Glomerular endothelial cell (primary cell): ENCODE measurements around the gene TNNC1. TPM values are rescaled to one million over a fixed set of nuclear protein-coding genes. Genes with fewer than 3 reads are reported as not detected.

ENCODE experiments used
- DNase-seq: peaks from one replicate; pipeline ENCODE4 v3.0.0-alpha.2; 2011; ENCODE audit warnings: low read depth, low spot score; ENCODE audit errors: extremely low read depth
- total RNA-seq: library from RNA; depleted of rRNA; stranded (reverse); fragments of >200 nt; gene quantifications from 2 replicates; pipeline ENCODE4 v1.2.3, GENCODE V29; 2015

TNNC1 gene
- not detected in 2 replicates for total RNA-seq

- DNase-seq = no peak
Measured at GRCh38 chr3:52453496-52454249, at the start of gene TNNC1. TSS of gene TNNC1 (minus strand) at chr3:52454041. CDS start at chr3:52454015, 26 bp downstream.

GRCh38 chr3:52502808-52503350, 49.0 kb upstream of the TNNC1 start:
- DNase-seq = no peak

- no peak for DNase-seq
Measured at GRCh38 chr3:52502001-52502400, 48.2 kb upstream of the TNNC1 start.

- no peak for DNase-seq
Measured at GRCh38 chr3:52501046-52501445, 47.2 kb upstream of the TNNC1 start.

- DNase-seq = no peak
Measured at GRCh38 chr3:52498137-52499054, 44.6 kb upstream of the TNNC1 start.

- DNase-seq = no peak
Measured at GRCh38 chr3:52495777-52496602, 42.1 kb upstream of the TNNC1 start.

- DNase-seq = no peak
Measured at GRCh38 chr3:52494886-52495495, 41.1 kb upstream of the TNNC1 start, which contains the start of gene STAB1. TSS of gene STAB1 (plus strand) at chr3:52495338. CDS start at chr3:52495414, 76 bp downstream.

- DNase-seq = no peak
Measured at GRCh38 chr3:52494445-52494844, 40.6 kb upstream of the TNNC1 start.

- DNase-seq = no peak
Measured at GRCh38 chr3:52493232-52494017, 39.6 kb upstream of the TNNC1 start.

- no peak for DNase-seq
Measured at GRCh38 chr3:52492059-52492458, 38.2 kb upstream of the TNNC1 start.

GRCh38 chr3:52490939-52491526, 37.2 kb upstream of the TNNC1 start:
- DNase-seq = no peak

GRCh38 chr3:52490035-52490938, 36.4 kb upstream of the TNNC1 start:
- DNase-seq = no peak

GRCh38 chr3:52489453-52489852, 35.6 kb upstream of the TNNC1 start:
- no peak for DNase-seq

GRCh38 chr3:52488746-52489145, 34.9 kb upstream of the TNNC1 start:
- DNase-seq = no peak

- DNase-seq = no peak
Measured at GRCh38 chr3:52487788-52488691, 34.2 kb upstream of the TNNC1 start.

- DNase-seq = no peak
Measured at GRCh38 chr3:52487050-52487787, 33.4 kb upstream of the TNNC1 start.
